WTC11 (cell line): Measurements from ENCODE around the gene ABHD16A. TPM values are rescaled to one million over a fixed set of nuclear protein-coding genes. Genes with fewer than 3 reads are reported as not detected.

Experiments used
- ATAC-seq: fragments of 200-7000 bp; cut with Tn5 transposase; 2 replicates; pipeline ENCODE4 v1.10.0; 2021; ENCODE audit warnings: mild to moderate bottlenecking, moderate library complexity
- CTCF ChIA-PET: fragments of 300-600 bp; sonication (Branson Sonifier 250); formaldehyde crosslinking; loops from one replicate; lab custom pipeline; 2021; ENCODE audit warnings: antibody characterized with exemption; lab: Charles Lee
- POLR2A ChIA-PET: fragments of 350-600 bp; sonication (Branson Sonifier 250); formaldehyde crosslinking; loops from one replicate; lab custom pipeline; 2021; ENCODE audit warnings: antibody characterized with exemption; lab: Charles Lee
- DNase-seq: peaks from one replicate; pipeline ENCODE4 v3.0.0; 2021; ENCODE audit warnings: low spot score
- H3K27ac Mint-ChIP-seq: 2 replicates; pipeline ENCODE4 v1.8.0; 2021; ENCODE audit warnings: mixed read lengths
- H3K27me3 Mint-ChIP-seq: 2 replicates; pipeline ENCODE4 v1.8.0; 2021; ENCODE audit warnings: low read depth, mild to moderate bottlenecking, moderate library complexity, mixed read lengths
- H3K36me3 Mint-ChIP-seq: 2 replicates; pipeline ENCODE4 v1.8.0; 2021; ENCODE audit warnings: mixed read lengths
- H3K4me1 Mint-ChIP-seq: 2 replicates; pipeline ENCODE4 v1.8.0; 2022; ENCODE audit warnings: mixed read lengths
- H3K4me3 Mint-ChIP-seq: 2 replicates; pipeline ENCODE4 v1.8.0; 2021; ENCODE audit warnings: mild to moderate bottlenecking, moderate library complexity, mixed read lengths
- H3K9me3 Mint-ChIP-seq: 2 replicates; pipeline ENCODE4 v1.8.0; 2021; ENCODE audit warnings: mixed read lengths
- AR ChIP-seq: fragments of 250-450 bp; sonication (Bioruptor Pico); IDR thresholded peaks from 2 replicates; pipeline ENCODE4 v1.9.0; 2021; ENCODE audit warnings: mild to moderate bottlenecking
- ARID4B ChIP-seq: sonication (generic); formaldehyde crosslinking; IDR thresholded peaks from 2 replicates; pipeline ENCODE4 v1.8.0; 2023; ENCODE audit warnings: missing genetic modification reagents, mild to moderate bottlenecking, borderline replicate concordance
- CREM ChIP-seq: sonication (generic); formaldehyde crosslinking; IDR thresholded peaks from 2 replicates; pipeline ENCODE4 v1.8.1; 2022; ENCODE audit warnings: mild to moderate bottlenecking, missing genetic modification reagents, moderate library complexity
- E2F1 ChIP-seq: sonication (generic); formaldehyde crosslinking; IDR thresholded peaks from 2 replicates; pipeline ENCODE4 v1.8.0; 2022; ENCODE audit warnings: mild to moderate bottlenecking, missing genetic modification reagents
- KAT7 ChIP-seq: sonication (generic); formaldehyde crosslinking; IDR thresholded peaks from 2 replicates; pipeline ENCODE4 v1.8.1; 2023; ENCODE audit warnings: missing genetic modification reagents, mild to moderate bottlenecking, borderline replicate concordance
- NFYB ChIP-seq: sonication (generic); formaldehyde crosslinking; conservative IDR thresholded peaks from 2 replicates; pipeline ENCODE4 v1.8.0; 2022; ENCODE audit warnings: low read depth, missing genetic modification reagents
- NR3C1 ChIP-seq: sonication (generic); formaldehyde crosslinking; conservative IDR thresholded peaks from 2 replicates; pipeline ENCODE4 v1.8.1; 2023; ENCODE audit warnings: low read depth, mild to moderate bottlenecking, missing genetic modification reagents
- ZBTB43 ChIP-seq: sonication (generic); formaldehyde crosslinking; IDR thresholded peaks from 2 replicates; pipeline ENCODE4 v1.8.1; 2023; ENCODE audit warnings: mild to moderate bottlenecking, missing genetic modification reagents
- ZNF416 ChIP-seq: fragments of 250-450 bp; sonication (Bioruptor Pico); IDR thresholded peaks from 2 replicates; pipeline ENCODE4 v1.9.0; 2021; ENCODE audit warnings: mild to moderate bottlenecking, inconsistent platforms
- ZNF425 ChIP-seq: fragments of 250-450 bp; sonication (Bioruptor Pico); conservative IDR thresholded peaks from 2 replicates; pipeline ENCODE4 v1.9.0; 2021; ENCODE audit warnings: mild to moderate bottlenecking
- ZNF512 ChIP-seq: sonication (generic); formaldehyde crosslinking; IDR thresholded peaks from 2 replicates; pipeline ENCODE4 v1.8.1; 2022; ENCODE audit warnings: missing genetic modification reagents, borderline replicate concordance
- ZNF671 ChIP-seq: fragments of 250-450 bp; sonication (Bioruptor Pico); IDR thresholded peaks from 2 replicates; pipeline ENCODE4 v1.8.0; 2021; ENCODE audit warnings: mild to moderate bottlenecking
- total RNA-seq: library from RNA; stranded (reverse); gene quantifications from 3 replicates; pipeline ENCODE4 v1.2.3, GENCODE V29; 2021

ABHD16A gene
- total RNA-seq, 1 experiment from 2014 or later = 28.6 TPM

GRCh38 chr6:31651602-31652191 lies 51.4 kb downstream of the ABHD16A start:
- Mint-ChIP-seq H3K27me3 (no peaks in the 10 kb centered on the region), H3K4me3 (peak overlapping the region; percentile 91), H3K4me1 (peaks cover 20% of the 10 kb centered on the region), H3K36me3 (peaks cover 39% of the 10 kb centered on the region), H3K27ac (peak overlapping the region; percentile 100), H3K9me3 (no peaks in the 10 kb centered on the region)
- ATAC-seq (peak; percentile 57), DNase-seq (peak; percentile 67)
- CTCF ChIA-PET = interaction anchor here (0.7 to 2.3 kb wide), 11 partner anchors 8 to 179 kb away, joined by 3 to 14 read pairs (median 4); partner anchors contain the start of genes ATP6V1G2, C6orf47 and GPANK1
- POLR2A ChIA-PET = interaction anchor here (0.8 to 2.1 kb wide), 12 partner anchors 9 to 176 kb away, joined by 3 to 11 read pairs (median 4); partner anchors contain the start of genes C6orf47, CLIC1, DDAH2 and DDX39B
- TF ChIP-seq NFYB (CRISPR knock-in tag) (peak; percentile 5; the same call in 1 of the 2 replicates), AR (CRISPR knock-in tag) (no peak)

- Mint-ChIP-seq H3K9me3 (no peaks in the 10 kb centered on the region), H3K36me3 (peaks cover 81% of the 10 kb centered on the region), H3K4me1 (peaks cover 3% of the 10 kb centered on the region; the same call in 1 of the 2 replicates), H3K27ac (no peak overlapping the region), H3K4me3 (no peak overlapping the region), H3K27me3 (no peaks in the 10 kb centered on the region)
- ATAC-seq (no peak), DNase-seq (no peak)
- ChIA-PET CTCF (no interaction called here), POLR2A (no interaction called here)
- TF ChIP-seq ZNF416 (CRISPR knock-in tag) (no peak), ZBTB43 (CRISPR knock-in tag) (no peak), ZNF671 (CRISPR knock-in tag) (no peak), ZNF512 (CRISPR knock-in tag) (no peak), E2F1 (CRISPR knock-in tag) (no peak), CREM (no peak), NR3C1 (CRISPR knock-in tag) (no peak), ZNF425 (CRISPR knock-in tag) (no peak), AR (CRISPR knock-in tag) (no peak), ARID4B (CRISPR knock-in tag) (no peak), KAT7 (CRISPR knock-in tag) (no peak)
These were observed 57.8 kb downstream of the ABHD16A start for GRCh38 chr6:31645325-31645724.
